GM12892 (cell line): Measurements from ENCODE around the gene LDB3.

ENCODE experiments used
- DNase-seq: peaks from one replicate; pipeline ENCODE4 v3.0.0; 2011; ENCODE audit not compliant: insufficient read length
- FAIRE-seq: peaks from 2 replicates; lab custom pipeline; 2011; peaks lifted over from hg19 to GRCh38; lab: Jason Lieb, UNC
- POLR2A ChIP-seq: IDR thresholded peaks from 2 replicates; pipeline ENCODE4 v1.6.1; 2011; ENCODE audit warnings: low read depth, low read length, control low read depth
- POLR2AphosphoS5 ChIP-seq: IDR thresholded peaks from 2 replicates; pipeline ENCODE4 v1.6.1; 2011; ENCODE audit warnings: low read depth, low read length, control low read depth
- TAF1 ChIP-seq: IDR thresholded peaks from 2 replicates; pipeline ENCODE4 v1.6.1; 2011; ENCODE audit warnings: low read depth, mild to moderate bottlenecking, control low read depth, low read length, borderline replicate concordance

LDB3 gene

GRCh38 chr10:86692664-86693063, 24.4 kb downstream of the LDB3 start:
- FAIRE-seq (no peak), DNase-seq (no peak)
- TF ChIP-seq POLR2AphosphoS5 (no peak), POLR2A (no peak), TAF1 (no peak)

- no peak for TF ChIP-seq POLR2AphosphoS5
- TF ChIP-seq POLR2A = no peak
- TF ChIP-seq TAF1 = no peak
- no peak for FAIRE-seq
- no peak for DNase-seq
These were observed 25.0 kb downstream of the LDB3 start for GRCh38 chr10:86693275-86693674.

- FAIRE-seq = no peak
- TF ChIP-seq POLR2AphosphoS5 (no peak), POLR2A (no peak), TAF1 (no peak)
- DNase-seq = no peak
These were observed 25.5 kb downstream of the LDB3 start for GRCh38 chr10:86693721-86694369.

GRCh38 chr10:86698207-86698940, 30.1 kb downstream of the LDB3 start:
- DNase-seq (no peak), FAIRE-seq (no peak)
- TF ChIP-seq TAF1 (no peak), POLR2A (no peak), POLR2AphosphoS5 (no peak)

GRCh38 chr10:86699125-86699524, 30.8 kb downstream of the LDB3 start:
- DNase-seq (no peak), FAIRE-seq (no peak)
- TF ChIP-seq TAF1 (no peak), POLR2AphosphoS5 (no peak), POLR2A (no peak)

GRCh38 chr10:86699541-86699940, 31.2 kb downstream of the LDB3 start:
- DNase-seq (no peak), FAIRE-seq (no peak)
- TF ChIP-seq POLR2AphosphoS5 = no peak
- TF ChIP-seq POLR2A = no peak
- no peak for TF ChIP-seq TAF1

- no peak for FAIRE-seq
- TF ChIP-seq POLR2A = no peak
- DNase-seq = no peak
These were observed 31.9 kb downstream of the LDB3 start for GRCh38 chr10:86699991-86700840.

- DNase-seq = no peak
- TF ChIP-seq POLR2AphosphoS5 = no peak
- TF ChIP-seq TAF1 = no peak
- TF ChIP-seq POLR2A = no peak
- no peak for FAIRE-seq
These were observed 32.7 kb downstream of the LDB3 start for GRCh38 chr10:86700851-86701617.

- DNase-seq (no peak), FAIRE-seq (no peak)
- TF ChIP-seq POLR2AphosphoS5 = no peak
- no peak for TF ChIP-seq TAF1
- no peak for TF ChIP-seq POLR2A
These were observed 34.9 kb downstream of the LDB3 start for GRCh38 chr10:86703176-86703575.

- TF ChIP-seq POLR2A (no peak), POLR2AphosphoS5 (no peak), TAF1 (no peak)
- FAIRE-seq (no peak), DNase-seq (no peak)
These were observed 36.8 kb downstream of the LDB3 start for GRCh38 chr10:86705139-86705538.

- FAIRE-seq (no peak), DNase-seq (no peak)
- TF ChIP-seq POLR2A (no peak), TAF1 (no peak), POLR2AphosphoS5 (no peak)
These were observed 37.6 kb downstream of the LDB3 start for GRCh38 chr10:86705905-86706304.
